GM12891 (cell line): ENCODE data around the gene PPP1R15B.

Experiments used
- POLR2A ChIP-seq: IDR thresholded peaks from 2 replicates; pipeline ENCODE4 v1.6.1; 2011; ENCODE audit warnings: low read depth, low read length, control low read depth
- POLR2AphosphoS5 ChIP-seq: IDR thresholded peaks from 2 replicates; pipeline ENCODE4 v1.6.1; 2011; ENCODE audit warnings: low read depth, low read length, control low read depth
- SPI1 ChIP-seq: IDR thresholded peaks from 2 replicates; pipeline ENCODE4 v1.6.1; 2011; ENCODE audit warnings: low read depth, low read length, control low read depth
- TAF1 ChIP-seq: IDR thresholded peaks from 2 replicates; pipeline ENCODE4 v1.6.1; 2011; ENCODE audit warnings: low read depth, low read length, control low read depth

DNA sequence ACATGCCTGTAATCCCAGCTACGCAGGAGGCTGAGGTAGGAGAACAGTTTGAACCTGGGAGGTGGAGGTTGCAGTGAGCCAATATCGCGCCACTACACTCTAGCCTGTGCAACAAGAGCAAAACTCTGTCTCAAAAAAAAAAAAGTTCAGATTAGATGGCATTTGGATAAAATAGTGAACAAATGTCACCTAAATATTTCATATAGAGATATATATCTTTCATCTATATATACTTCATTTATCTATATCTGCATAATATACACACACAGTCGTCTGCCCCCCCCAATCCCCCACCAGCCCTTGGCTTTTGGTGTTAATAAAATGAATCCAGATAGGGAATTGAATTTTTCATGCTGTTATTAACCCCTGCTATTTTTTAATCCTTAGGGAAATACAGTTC is 5.0 kb downstream of the PPP1R15B start:
- no peak for TF ChIP-seq POLR2A
- no peak for TF ChIP-seq TAF1
- no peak for TF ChIP-seq POLR2AphosphoS5
- TF ChIP-seq SPI1, result no peak
